Measurements from ENCODE around the gene ARL3.
"Not testable (repeated sequence)": the region's sequence is repeated elsewhere in the genome, so short reads cannot be mapped to it uniquely, and the experiment has no call there.

Gene ARL3

DNA sequence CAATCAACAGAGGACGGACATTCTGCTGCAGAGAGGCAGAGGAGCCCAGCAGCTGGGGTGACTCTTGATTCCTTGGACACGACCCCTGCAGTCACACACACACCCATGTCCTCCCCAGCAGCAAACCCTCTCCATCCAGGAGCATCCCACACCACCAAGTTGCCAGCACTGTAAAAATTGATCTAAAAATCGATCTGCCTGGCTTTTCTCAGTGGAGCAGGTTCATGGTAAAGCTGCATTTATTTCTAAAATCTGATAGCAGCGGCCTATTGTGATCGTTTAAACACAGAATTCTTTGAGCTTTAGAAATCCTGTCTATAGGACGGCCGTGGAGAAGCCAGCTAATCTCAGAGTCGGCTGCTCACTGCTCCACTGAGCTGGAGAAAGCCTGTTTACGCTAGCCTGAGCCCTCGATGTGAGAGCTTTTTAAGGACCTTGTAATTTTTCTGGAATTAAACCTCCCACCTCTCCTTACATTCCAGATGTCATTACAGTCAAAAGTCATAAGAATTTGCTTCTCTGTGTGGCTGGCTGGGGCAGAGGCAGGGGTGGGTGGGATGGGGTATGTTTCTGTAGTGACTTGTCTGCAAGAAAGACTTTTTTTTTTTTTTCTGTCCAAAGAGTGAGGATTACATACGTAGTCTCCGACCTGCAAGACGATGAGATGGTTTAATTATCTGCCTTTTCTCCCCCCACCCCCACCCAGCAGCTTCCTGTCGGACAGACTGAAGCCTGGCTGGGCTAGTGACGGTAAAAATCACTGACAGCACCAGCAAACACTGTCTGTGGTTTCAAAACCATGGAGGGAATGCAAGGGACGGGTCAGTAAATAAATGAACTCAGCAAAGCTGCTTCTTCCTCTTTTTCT lies 38.3 kb downstream of the ARL3 start:
- no peaks in the 10 kb centered on the region for H3K36me3 Mint-ChIP-seq
- H3K27ac Mint-ChIP-seq: peak overlapping the region; percentile 41
- no peaks in the 10 kb centered on the region for H3K9me3 Mint-ChIP-seq (ENCODE audit: low read depth)
- peak overlapping the region; percentile 86 for H3K4me3 Mint-ChIP-seq
- H3K27me3 Mint-ChIP-seq: no peaks in the 10 kb centered on the region
- peaks cover 48% of the 10 kb centered on the region for H3K4me1 Mint-ChIP-seq (ENCODE audit: low read depth)

- peak overlapping the region; percentile 13 for H3K27ac Mint-ChIP-seq
- no peaks in the 10 kb centered on the region for H3K36me3 Mint-ChIP-seq
- no peaks in the 10 kb centered on the region for H3K9me3 Mint-ChIP-seq (ENCODE audit: low read depth)
- H3K4me1 Mint-ChIP-seq (ENCODE audit: low read depth): peaks cover 48% of the 10 kb centered on the region
- no peaks in the 10 kb centered on the region for H3K27me3 Mint-ChIP-seq
- H3K4me3 Mint-ChIP-seq: peak overlapping the region; percentile 86
Measured at GRCh38 chr10:102675011-102675665, 39.1 kb downstream of the ARL3 start.

DNA sequence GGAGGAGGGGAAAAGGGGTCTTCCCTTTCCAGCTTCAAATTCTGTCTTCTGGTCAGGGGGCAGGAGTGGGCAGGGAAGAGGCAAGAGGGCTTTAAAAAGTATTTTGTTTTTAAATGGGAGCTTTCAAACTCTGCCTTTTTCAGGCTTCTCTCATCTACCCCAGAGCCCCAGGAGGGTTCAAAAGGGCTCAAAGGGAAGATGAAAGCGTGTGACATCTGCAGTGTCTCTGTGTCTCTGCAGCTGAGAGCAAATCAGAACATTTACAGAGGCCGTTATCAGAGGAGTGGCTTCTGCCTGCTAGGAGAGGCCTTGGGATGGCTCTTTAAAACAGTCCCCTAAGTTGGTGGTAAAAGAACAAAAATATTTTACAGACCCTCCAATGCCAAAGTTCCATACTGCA lies 39.6 kb downstream of the ARL3 start:
- H3K9me3 Mint-ChIP-seq (ENCODE audit: low read depth): no peaks in the 10 kb centered on the region
- H3K4me1 Mint-ChIP-seq (ENCODE audit: low read depth): peaks cover 48% of the 10 kb centered on the region
- peak overlapping the region; percentile 86 for H3K4me3 Mint-ChIP-seq
- H3K36me3 Mint-ChIP-seq: no peaks in the 10 kb centered on the region
- peak overlapping the region; percentile 13 for H3K27ac Mint-ChIP-seq
- no peaks in the 10 kb centered on the region for H3K27me3 Mint-ChIP-seq

- Mint-ChIP-seq H3K4me1 (ENCODE audit: low read depth) (peaks cover 48% of the 10 kb centered on the region), H3K4me3 (peak overlapping the region; percentile 86), H3K27me3 (no peaks in the 10 kb centered on the region), H3K9me3 (ENCODE audit: low read depth) (no peaks in the 10 kb centered on the region), H3K36me3 (no peaks in the 10 kb centered on the region), H3K27ac (peak overlapping the region; percentile 89)
Measured at GRCh38 chr10:102673819-102674511, 40.2 kb downstream of the ARL3 start.

- peaks cover 47% of the 10 kb centered on the region for H3K4me1 Mint-ChIP-seq (ENCODE audit: low read depth)
- H3K27me3 Mint-ChIP-seq: no peaks in the 10 kb centered on the region
- no peaks in the 10 kb centered on the region for H3K36me3 Mint-ChIP-seq
- H3K9me3 Mint-ChIP-seq (ENCODE audit: low read depth): no peaks in the 10 kb centered on the region
- peak overlapping the region; percentile 89 for H3K27ac Mint-ChIP-seq
- peak overlapping the region; percentile 86 for H3K4me3 Mint-ChIP-seq
Measured at GRCh38 chr10:102673236-102673818, 40.9 kb downstream of the ARL3 start.

DNA sequence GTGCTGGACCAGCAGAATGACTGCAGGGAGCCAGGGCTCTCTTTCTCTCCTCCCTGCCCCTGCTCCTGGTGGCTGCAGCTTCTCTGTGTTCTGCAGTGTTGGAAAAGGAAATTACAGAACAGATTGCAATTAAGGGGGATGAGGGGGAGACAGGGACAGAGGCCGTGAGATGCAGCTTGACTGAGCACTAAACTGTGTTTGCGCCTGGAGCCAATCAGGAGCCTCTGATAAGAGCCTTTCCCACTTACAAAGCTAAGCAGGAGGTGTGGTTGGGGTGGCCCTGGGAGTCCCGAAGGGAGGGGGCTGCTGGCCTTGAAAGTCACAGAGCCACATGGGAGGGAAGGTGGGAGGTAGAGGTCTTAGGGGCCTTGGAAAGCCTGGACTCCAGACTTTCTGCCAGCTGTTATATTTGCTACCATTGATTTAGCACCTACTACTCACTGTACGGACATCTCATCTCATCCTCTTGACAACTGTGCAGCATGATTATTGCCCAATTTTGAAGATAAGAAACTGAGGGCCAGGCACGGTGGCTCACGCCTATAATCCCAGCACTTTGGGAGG lies 43.2 kb downstream of the ARL3 start:
- H3K4me3 Mint-ChIP-seq: no peak overlapping the region
- no peaks in the 10 kb centered on the region for H3K9me3 Mint-ChIP-seq (ENCODE audit: low read depth)
- no peak overlapping the region for H3K27ac Mint-ChIP-seq
- H3K4me1 Mint-ChIP-seq (ENCODE audit: low read depth): peaks cover 43% of the 10 kb centered on the region
- H3K36me3 Mint-ChIP-seq: no peaks in the 10 kb centered on the region
- no peaks in the 10 kb centered on the region for H3K27me3 Mint-ChIP-seq

DNA sequence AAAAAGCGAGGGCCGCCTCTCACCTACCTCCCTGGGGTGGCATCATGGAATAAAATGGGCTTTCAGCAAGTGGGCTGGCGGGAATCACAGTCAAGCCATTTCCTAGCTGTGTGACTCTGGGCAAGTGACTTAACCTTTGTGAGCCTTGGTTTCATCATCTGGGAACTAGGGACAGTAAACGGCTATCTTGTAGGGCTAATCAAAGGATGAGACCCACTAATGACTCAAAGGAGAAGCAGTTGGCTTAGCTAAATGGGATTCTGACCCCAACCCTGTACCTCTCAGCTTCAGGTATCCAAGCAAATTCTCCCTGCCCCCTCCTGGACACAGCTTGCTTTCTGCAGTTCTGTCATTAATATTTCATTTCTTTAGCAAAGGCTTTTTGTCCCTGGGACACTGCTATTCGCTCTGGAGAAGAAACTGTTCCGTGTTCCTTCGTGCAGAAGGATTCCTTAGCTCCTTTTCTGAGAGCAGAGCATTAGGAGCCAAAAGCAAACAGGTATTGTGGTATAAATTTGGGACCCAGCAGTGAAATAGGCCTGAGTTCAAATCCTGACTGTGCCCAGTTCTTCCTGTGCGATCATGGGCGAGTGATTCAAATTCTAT lies 44.0 kb downstream of the ARL3 start:
- H3K27ac Mint-ChIP-seq: no peak overlapping the region

DNA sequence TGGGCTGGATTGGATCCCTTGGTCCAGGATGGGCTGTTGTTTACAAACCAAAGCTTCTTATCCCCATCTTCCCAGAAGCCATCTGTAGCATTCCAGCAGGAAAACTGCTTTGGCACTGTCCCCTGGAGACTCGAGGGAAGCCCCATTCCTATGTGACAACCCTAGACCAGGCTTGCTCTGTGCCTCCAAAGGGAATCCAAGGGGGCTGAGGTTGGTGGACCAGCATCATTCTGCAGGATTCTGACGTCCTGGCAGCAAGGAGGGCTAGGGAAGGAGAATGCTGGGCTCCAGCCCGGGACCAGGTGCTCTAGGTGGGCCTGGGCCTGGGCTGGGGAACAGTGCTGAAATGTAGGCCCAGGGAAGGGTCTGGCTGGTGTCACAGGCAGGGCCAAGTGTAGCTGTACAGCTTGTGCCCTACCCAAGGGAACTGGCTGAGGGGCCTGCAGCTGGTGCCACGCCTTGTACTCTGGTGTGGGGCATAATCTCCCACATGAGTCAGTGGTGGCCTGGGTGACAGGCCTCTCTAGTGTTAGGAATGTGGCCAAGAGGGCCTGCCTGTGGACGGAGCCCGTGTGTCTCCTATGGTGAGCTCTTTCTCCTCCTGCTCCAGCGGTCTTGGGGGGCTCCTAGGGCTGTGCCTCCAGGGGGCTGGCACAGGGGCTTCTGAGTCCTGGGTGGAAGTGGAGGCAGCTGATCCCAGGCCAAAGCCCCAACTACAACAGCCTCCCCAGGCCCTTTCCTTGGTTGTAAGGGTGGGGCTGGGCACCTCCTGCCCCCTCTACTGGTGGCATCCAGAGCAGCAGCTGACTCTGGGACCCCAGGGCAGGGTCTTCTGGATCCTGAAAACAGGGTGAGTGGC lies 44.8 kb downstream of the ARL3 start:
- Mint-ChIP-seq H3K27ac (no peak overlapping the region), H3K4me1 (ENCODE audit: low read depth) (peaks cover 28% of the 10 kb centered on the region), H3K27me3 (no peaks in the 10 kb centered on the region), H3K9me3 (ENCODE audit: low read depth) (no peaks in the 10 kb centered on the region), H3K36me3 (no peaks in the 10 kb centered on the region), H3K4me3 (no peak overlapping the region)

More for the DNA sequence above, 44.0 kb downstream of the ARL3 start:
- H3K36me3 Mint-ChIP-seq: no peaks in the 10 kb centered on the region
- peaks cover 35% of the 10 kb centered on the region for H3K4me1 Mint-ChIP-seq (ENCODE audit: low read depth)
- H3K27me3 Mint-ChIP-seq: no peaks in the 10 kb centered on the region
- no peak overlapping the region for H3K4me3 Mint-ChIP-seq
- H3K9me3 Mint-ChIP-seq (ENCODE audit: low read depth): no peaks in the 10 kb centered on the region

GRCh38 chr10:102668326-102669107 lies 45.7 kb downstream of the ARL3 start:
- no peaks in the 10 kb centered on the region for H3K9me3 Mint-ChIP-seq (ENCODE audit: low read depth)
- H3K4me3 Mint-ChIP-seq: no peak overlapping the region

DNA sequence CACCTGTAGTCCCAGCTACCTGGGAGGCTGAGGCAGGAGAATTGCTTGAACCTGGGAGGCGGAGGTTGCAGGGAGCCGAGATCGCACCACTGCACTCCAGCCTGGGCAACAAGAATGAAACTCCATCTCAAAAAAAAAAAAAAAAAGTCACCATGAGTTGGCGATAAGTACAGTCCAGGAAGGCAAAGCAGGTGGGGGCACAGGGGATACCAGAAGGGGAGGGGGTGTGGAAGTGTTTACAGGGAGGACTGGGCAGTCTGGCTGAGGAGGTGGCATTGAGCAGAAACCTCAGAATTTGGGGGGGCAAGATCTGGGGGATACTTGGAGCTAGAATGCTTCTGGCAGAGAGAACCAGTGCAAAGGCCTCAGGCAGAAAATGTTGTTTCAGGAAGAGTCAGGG lies 46.8 kb downstream of the ARL3 start:
- H3K4me1 Mint-ChIP-seq (ENCODE audit: low read depth): peaks cover 13% of the 10 kb centered on the region
- not testable (repeated sequence) for H3K27ac Mint-ChIP-seq; H3K9me3 Mint-ChIP-seq (ENCODE audit: low read depth); H3K36me3 Mint-ChIP-seq; H3K27me3 Mint-ChIP-seq; H3K4me3 Mint-ChIP-seq

More at GRCh38 chr10:102668326-102669107, 45.7 kb downstream of the ARL3 start:
- peak overlapping the region; percentile 28 for H3K27ac Mint-ChIP-seq
- no peaks in the 10 kb centered on the region for H3K27me3 Mint-ChIP-seq
- H3K36me3 Mint-ChIP-seq: no peaks in the 10 kb centered on the region
- H3K4me1 Mint-ChIP-seq (ENCODE audit: low read depth): peaks cover 21% of the 10 kb centered on the region

GRCh38 chr10:102665904-102666509 lies 48.2 kb downstream of the ARL3 start:
- H3K4me3 Mint-ChIP-seq: no peak overlapping the region
- no peaks in the 10 kb centered on the region for H3K36me3 Mint-ChIP-seq
- no peaks in the 10 kb centered on the region for H3K27me3 Mint-ChIP-seq
- no peak overlapping the region for H3K27ac Mint-ChIP-seq
- peaks cover 21% of the 10 kb centered on the region for H3K4me1 Mint-ChIP-seq (ENCODE audit: low read depth)
- no peaks in the 10 kb centered on the region for H3K9me3 Mint-ChIP-seq (ENCODE audit: low read depth)

GRCh38 chr10:102661658-102662028 lies 52.6 kb downstream of the ARL3 start:
- peaks cover 40% of the 10 kb centered on the region for H3K4me1 Mint-ChIP-seq (ENCODE audit: low read depth)
- no peaks in the 10 kb centered on the region for H3K27me3 Mint-ChIP-seq
- peak overlapping the region; percentile 70 for H3K4me3 Mint-ChIP-seq
- peak overlapping the region; percentile 72 for H3K27ac Mint-ChIP-seq
- H3K9me3 Mint-ChIP-seq (ENCODE audit: low read depth): no peaks in the 10 kb centered on the region
- H3K36me3 Mint-ChIP-seq: no peaks in the 10 kb centered on the region

Measured in activated naive CD8-positive, alpha-beta T cell (primary cell).